GM23338 (cell line): ENCODE data around the gene CERS3. TPM values are rescaled to one million over a fixed set of nuclear protein-coding genes. Genes with fewer than 3 reads are reported as not detected.

Experiments used
- ATAC-seq: fragments of 200-7000 bp; cut with Tn5 transposase; 3 replicates; pipeline ENCODE4 v1.9.1; 2020
- DNase-seq: peaks from one replicate; pipeline ENCODE4 v3.0.0-alpha.2; 2015; ENCODE audit warnings: low spot score
- H2AFZ ChIP-seq: fragments of 200-600 bp; sonication (generic); 2 replicates; pipeline ENCODE4 v1.8.0; 2016; ENCODE audit warnings: antibody characterized with exemption, mild to moderate bottlenecking, moderate library complexity
- H3F3A ChIP-seq: fragments of 200-600 bp; sonication (generic); replicated peaks from 2 replicates; pipeline ENCODE4 v1.8.0; 2017; ENCODE audit warnings: antibody characterized with exemption, mixed run types, low read depth
- H3K27ac ChIP-seq: fragments of 200-600 bp; sonication (generic); 2 replicates; pipeline ENCODE4 v1.6.1; 2016; ENCODE audit warnings: low read depth
- H3K27me3 ChIP-seq: fragments of 200-600 bp; sonication (generic); 2 replicates; pipeline ENCODE4 v1.8.0; 2016; ENCODE audit warnings: mild to moderate bottlenecking, mixed run types, moderate library complexity; ENCODE audit not compliant: insufficient read depth
- H3K36me3 ChIP-seq: fragments of 200-600 bp; sonication (generic); 2 replicates; pipeline ENCODE4 v1.8.0; 2016; ENCODE audit warnings: mild to moderate bottlenecking; ENCODE audit not compliant: insufficient read depth
- H3K4me1 ChIP-seq: fragments of 200-600 bp; sonication (generic); 2 replicates; pipeline ENCODE4 v1.8.0; 2016; ENCODE audit warnings: mild to moderate bottlenecking, moderate library complexity; ENCODE audit not compliant: insufficient read depth
- H3K4me2 ChIP-seq: fragments of 200-600 bp; sonication (generic); 2 replicates; pipeline ENCODE4 v1.7.1; 2017; ENCODE audit warnings: mixed run types
- H3K4me3 ChIP-seq: fragments of 200-600 bp; sonication (generic); 2 replicates; pipeline ENCODE4 v1.6.1; 2016; ENCODE audit warnings: mixed run types
- H3K79me2 ChIP-seq: fragments of 200-600 bp; sonication (generic); replicated peaks from 2 replicates; pipeline ENCODE4 v1.8.0; 2017; ENCODE audit warnings: mild to moderate bottlenecking; ENCODE audit not compliant: insufficient read depth
- H3K9me2 ChIP-seq: fragments of 200-600 bp; sonication (generic); 2 replicates; pipeline ENCODE4 v1.8.0; 2017; ENCODE audit not compliant: insufficient read depth
- H4K20me1 ChIP-seq: fragments of 200-600 bp; sonication (generic); replicated peaks from 2 replicates; pipeline ENCODE4 v1.8.0; 2017; ENCODE audit warnings: mild to moderate bottlenecking; ENCODE audit not compliant: insufficient read depth
- H3K27ac Mint-ChIP-seq: 2 replicates; pipeline ENCODE4 v1.8.0; 2020; ENCODE audit warnings: inconsistent platforms, mild to moderate bottlenecking, moderate library complexity, mixed read lengths
- H3K27me3 Mint-ChIP-seq: 3 replicates; pipeline ENCODE4 v1.8.0; 2022; ENCODE audit warnings: low read depth, mild to moderate bottlenecking, moderate library complexity, mixed read lengths, inconsistent platforms; ENCODE audit not compliant: insufficient read depth, poor library complexity
- H3K36me3 Mint-ChIP-seq: 3 replicates; pipeline ENCODE4 v1.8.0; 2021; ENCODE audit warnings: low read depth, mild to moderate bottlenecking, inconsistent platforms, moderate library complexity, mixed read lengths
- H3K4me1 Mint-ChIP-seq: 3 replicates; pipeline ENCODE4 v1.8.0; 2020; ENCODE audit warnings: mild to moderate bottlenecking, inconsistent platforms, mixed read lengths
- H3K4me3 Mint-ChIP-seq: 3 replicates; pipeline ENCODE4 v1.8.0; 2021; ENCODE audit warnings: moderate library complexity, mild to moderate bottlenecking, inconsistent platforms, mixed read lengths
- H3K9me3 Mint-ChIP-seq: 3 replicates; pipeline ENCODE4 v1.8.0; 2020; ENCODE audit warnings: moderate library complexity, mild to moderate bottlenecking, inconsistent platforms, mixed read lengths
- CREB1 ChIP-seq: fragments of 250-450 bp; sonication (Bioruptor Pico); IDR thresholded peaks from 2 replicates; pipeline ENCODE4 v1.5.0; 2020; ENCODE audit warnings: low read depth, mild to moderate bottlenecking, moderate library complexity
- CTCF ChIP-seq, 2 experiments: fragments of 200-600 bp in 1 of 2; sonication (generic) in 1 of 2; conservative IDR thresholded peaks; 2 replicates each; pipeline versions ENCODE4 v1.5.1 to v1.6.1; 2016 to 2017; ENCODE audit warnings: antibody characterized with exemption in 2 of 2, low read depth in 2 of 2, mild to moderate bottlenecking in 2 of 2, moderate library complexity in 1 of 2
- ETS1 ChIP-seq: IDR thresholded peaks from 2 replicates; pipeline ENCODE4 v1.6.1; 2016; ENCODE audit warnings: antibody characterized with exemption
- EZH2 ChIP-seq: fragments of 200-600 bp; sonication (generic); IDR thresholded peaks from one replicate; pipeline ENCODE4 v1.8.0; 2017; ENCODE audit warnings: antibody characterized with exemption, mild to moderate bottlenecking, low read depth; ENCODE audit not compliant: unreplicated experiment
- EZH2phosphoT487 ChIP-seq: fragments of 200-600 bp; sonication (generic); IDR thresholded peaks from one replicate; pipeline ENCODE4 v1.8.1; 2018; ENCODE audit warnings: antibody characterized with exemption; ENCODE audit not compliant: unreplicated experiment
- JUNB ChIP-seq: IDR thresholded peaks from one replicate; pipeline ENCODE4 v1.6.1; 2016; ENCODE audit warnings: antibody characterized with exemption; ENCODE audit not compliant: unreplicated experiment
- NANOG ChIP-seq: IDR thresholded peaks from 2 replicates; pipeline ENCODE4 v1.6.1; 2016; ENCODE audit warnings: antibody characterized with exemption, borderline replicate concordance
- REST ChIP-seq: IDR thresholded peaks from one replicate; pipeline ENCODE4 v1.6.1; 2018; ENCODE audit warnings: antibody characterized with exemption; ENCODE audit not compliant: unreplicated experiment
- STAT1 ChIP-seq: IDR thresholded peaks from one replicate; pipeline ENCODE4 v1.6.1; 2016; ENCODE audit warnings: antibody characterized with exemption; ENCODE audit not compliant: unreplicated experiment
- ZNF114 ChIP-seq: fragments of 250-450 bp; sonication (Bioruptor Pico); IDR thresholded peaks from 2 replicates; pipeline ENCODE4 v1.5.0; 2020; ENCODE audit warnings: mild to moderate bottlenecking, moderate library complexity
- ZNF331 ChIP-seq: fragments of 250-450 bp; sonication (Bioruptor Pico); IDR thresholded peaks from 2 replicates; pipeline ENCODE4 v1.5.0; 2020; ENCODE audit warnings: low read depth, mild to moderate bottlenecking, moderate library complexity
- ZNF462 ChIP-seq: fragments of 250-450 bp; sonication (Bioruptor Pico); IDR thresholded peaks from 2 replicates; pipeline ENCODE4 v1.5.0; 2020; ENCODE audit warnings: mild to moderate bottlenecking, moderate library complexity
- polyA plus RNA-seq: library from polyadenylated mRNA; unstranded; fragments of >200 nt; fragmentation: Nextera tagmentation; extraction: Ambion mirVana; gene quantifications from 2 replicates; pipeline ENCODE4 v1.2.1, GENCODE V29; 2016
- total RNA-seq: library from RNA; depleted of rRNA; stranded (reverse); fragments of >200 nt; shearing (Covaris generic); gene quantifications from 2 replicates; pipeline ENCODE4 v1.2.3, GENCODE V29; 2014

CERS3 gene
- total and polyA plus RNA-seq, 2 experiments from 2014 or later, result 1.8 to 2.2 TPM

GRCh38 chr15:100559330-100559729, 30.6 kb upstream of the CERS3 start:
- no peak for ATAC-seq
- Histone ChIP-seq H3K4me3 (no peak overlapping the region), H3K9me2 (no peaks in the 10 kb centered on the region), H3K79me2 (no peaks in the 10 kb centered on the region), H3K27me3 (no peaks in the 10 kb centered on the region), H4K20me1 (no peaks in the 10 kb centered on the region), H3K36me3 (no peaks in the 10 kb centered on the region), H3K4me1 (no peaks in the 10 kb centered on the region), H3F3A (no peaks in the 10 kb centered on the region), H2AFZ (no peak overlapping the region), H3K4me2 (no peak overlapping the region), H3K27ac (no peak overlapping the region)
- no peak for TF ChIP-seq ZNF462
- TF ChIP-seq JUNB, result no peak
- TF ChIP-seq EZH2phosphoT487, result no peak
- no peak for TF ChIP-seq CTCF (conservative IDR thresholded peaks at IDR 0.05; ENCODE audit: low read depth in 2 of 2)
- no peak for TF ChIP-seq NANOG
- TF ChIP-seq STAT1, result no peak
- no peak for TF ChIP-seq CREB1 (CRISPR knock-in tag)
- TF ChIP-seq ZNF114, result no peak
- no peak for TF ChIP-seq ZNF331
- TF ChIP-seq ETS1, result no peak
- no peak for TF ChIP-seq REST
- no peak for TF ChIP-seq EZH2
- H3K27ac Mint-ChIP-seq, result no peak overlapping the region
- DNase-seq, result no peak
- H3K4me1 Mint-ChIP-seq, result no peaks in the 10 kb centered on the region
- H3K9me3 Mint-ChIP-seq, result peaks cover 26% of the 10 kb centered on the region
- H3K27me3 Mint-ChIP-seq, result no peaks in the 10 kb centered on the region
- H3K4me3 Mint-ChIP-seq, result no peak overlapping the region
- H3K36me3 Mint-ChIP-seq, result peaks cover 15% of the 10 kb centered on the region; the same call in 2 of the 3 replicates
